Caki2 (cell line): ENCODE measurements around the gene MED25. TPM values are rescaled to one million over a fixed set of nuclear protein-coding genes. Genes with fewer than 3 reads are reported as not detected.

Experiments
- DNase-seq: peaks from one replicate; pipeline ENCODE4 v3.0.0-alpha.2; 2015; ENCODE audit warnings: low read depth
- in situ Hi-C: cut with HindIII; loops from 2 replicates; pipeline ENCODE4 v1.10.0; 2016; ENCODE audit warnings: low sequenced_read_pairs, low pct_unique_long_range_greater_than_20kb, mixed read lengths
- total RNA-seq: library from RNA; depleted of rRNA; stranded (reverse); fragments of >200 nt; shearing (Covaris generic); gene quantifications from 2 replicates; pipeline ENCODE4 v1.2.3, GENCODE V29; 2014; ENCODE audit warnings: low replicate concordance

MED25 gene
- total RNA-seq, 1 experiment from 2014 or later: 27.0 TPM

DNA sequence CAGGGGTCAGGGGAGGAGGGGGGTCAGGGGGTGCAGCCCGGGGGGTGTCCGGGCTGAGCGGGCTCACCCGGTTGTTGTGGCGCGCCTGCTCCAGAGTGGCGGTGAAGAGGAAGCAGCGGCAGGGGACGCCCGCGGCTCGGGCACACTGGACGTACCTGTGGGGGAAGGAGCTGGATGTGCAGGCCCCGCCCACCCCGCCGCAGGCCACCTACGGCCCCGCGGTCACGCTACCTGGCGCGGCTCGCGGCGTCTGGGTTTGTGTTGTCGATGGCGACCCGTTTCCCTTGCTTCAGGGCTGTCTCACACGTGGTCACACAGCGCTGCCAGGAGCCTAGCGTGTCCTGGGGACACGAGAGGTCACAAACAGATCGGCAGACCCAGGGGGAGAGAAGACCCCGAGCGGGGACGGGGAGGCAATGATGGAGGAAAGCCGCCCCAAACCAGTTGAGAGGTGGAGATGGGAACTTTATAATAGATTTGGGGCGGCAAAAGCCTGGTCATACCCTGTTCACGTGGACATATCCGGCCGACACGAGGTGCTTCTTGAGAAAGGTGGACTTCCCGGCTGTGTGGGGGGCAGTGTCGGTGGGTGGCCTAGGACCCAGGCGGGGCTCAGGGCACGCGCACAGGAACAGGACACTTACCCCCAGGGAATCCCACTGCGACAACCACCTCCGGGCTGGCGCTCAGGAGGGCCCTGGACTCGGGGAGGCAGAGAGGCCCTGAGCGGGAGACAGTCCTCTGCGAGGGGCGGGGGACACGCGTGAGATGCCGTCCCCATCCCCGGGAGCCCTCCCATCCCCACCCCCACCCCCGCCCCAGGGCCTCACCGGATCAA, 43.7 kb downstream of the MED25 start:
- no peak for DNase-seq
- in situ Hi-C loops: no loop called here

DNA sequence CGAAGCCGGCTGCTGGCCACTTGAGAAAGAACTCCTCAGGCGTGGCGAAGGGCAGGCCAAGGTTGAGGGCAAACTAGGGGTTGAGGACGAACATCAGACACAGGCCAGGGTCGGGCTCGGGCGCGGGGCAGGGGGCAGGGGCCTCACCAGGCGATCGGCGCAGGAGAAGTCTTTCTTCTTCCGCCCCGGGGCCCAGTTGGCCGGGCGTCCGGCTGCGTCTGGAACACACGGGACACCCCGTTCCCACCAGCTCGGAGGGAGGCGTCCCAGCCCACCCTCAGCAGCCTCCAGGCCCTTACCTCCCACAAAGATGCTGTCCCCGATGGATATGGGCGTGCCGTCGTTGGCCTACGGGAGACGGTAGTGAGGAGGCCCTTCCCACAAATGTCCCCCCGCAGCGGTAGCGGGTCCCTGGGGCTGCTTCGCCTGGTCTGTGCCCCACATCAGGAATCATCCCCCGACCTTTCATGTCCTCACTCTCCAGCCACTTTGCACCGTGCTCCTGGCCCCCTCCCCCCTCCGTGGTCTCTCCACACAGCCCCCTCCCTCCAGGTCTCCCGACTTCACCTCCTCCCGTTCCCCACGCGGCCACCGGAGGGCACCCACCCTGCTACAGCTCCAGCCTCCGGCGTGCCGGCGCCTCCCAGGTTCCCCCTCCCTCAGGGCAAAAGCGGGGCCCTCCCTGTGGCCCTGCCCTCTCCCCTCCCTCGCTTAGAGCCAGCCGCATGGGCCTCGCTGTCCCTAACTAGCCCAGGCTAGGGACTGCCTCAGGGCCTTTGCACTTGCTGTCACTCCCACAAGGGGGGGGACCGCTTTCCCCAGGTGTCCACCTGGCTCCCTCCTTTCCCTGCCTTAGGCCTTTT, 44.5 kb downstream of the MED25 start:
- in situ Hi-C loops: no loop called here

DNA sequence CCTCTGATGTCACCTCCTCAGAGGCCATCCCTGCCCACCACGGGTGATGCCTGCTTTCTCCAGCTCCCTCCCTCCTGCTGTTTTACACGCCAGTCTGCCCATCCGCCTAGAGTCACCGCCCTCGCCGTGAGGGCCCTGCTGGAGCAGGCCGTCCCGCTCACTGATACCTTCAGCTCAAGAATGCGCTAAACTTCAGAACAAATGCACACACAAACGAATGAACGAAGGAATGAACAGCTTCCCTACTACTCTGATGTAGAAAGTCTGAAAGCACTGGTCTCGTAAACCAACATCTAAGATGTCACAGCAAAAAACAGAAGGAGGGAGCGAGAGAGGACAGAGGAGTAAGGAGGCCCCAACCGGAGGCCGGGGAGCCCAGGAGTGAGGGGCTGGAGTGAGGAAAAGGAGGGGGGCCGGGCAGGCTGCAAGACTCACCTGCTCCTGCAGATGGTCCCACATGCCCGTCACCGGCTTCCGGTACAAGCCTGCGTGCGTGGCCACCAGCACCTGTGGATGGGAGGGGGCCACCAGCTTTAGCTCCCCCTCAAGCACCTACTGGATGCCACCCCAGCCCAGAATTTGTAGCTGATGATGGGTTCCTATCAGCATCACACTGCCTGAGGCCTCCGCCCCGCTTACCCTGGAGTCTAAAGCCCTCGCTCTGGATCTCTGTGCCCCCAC, 45.3 kb downstream of the MED25 start:
- in situ Hi-C loops: no loop called here
- no peak for DNase-seq

More for the DNA sequence above, 44.5 kb downstream of the MED25 start:
- DNase-seq: no peak

DNA sequence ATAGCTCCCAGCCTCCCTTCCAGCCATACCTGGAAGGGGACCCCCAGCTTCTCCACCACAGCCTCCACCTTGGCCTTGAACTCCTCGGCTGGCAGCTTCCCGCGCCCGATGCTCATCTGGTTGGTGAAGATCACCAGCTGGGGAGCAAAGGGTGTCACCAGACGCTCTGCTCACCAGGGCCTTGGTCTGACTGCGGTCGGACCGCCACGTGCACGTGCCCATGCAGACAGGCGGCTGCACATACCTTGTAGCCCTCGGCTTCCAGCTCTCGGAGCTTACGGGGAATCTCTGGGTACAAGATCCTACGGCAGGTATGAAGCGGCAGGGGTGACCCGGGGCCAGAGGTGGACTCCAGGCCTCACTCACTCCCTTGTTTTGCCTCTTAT, 45.8 kb downstream of the MED25 start:
- in situ Hi-C loops: no loop called here
- DNase-seq: no peak

DNA sequence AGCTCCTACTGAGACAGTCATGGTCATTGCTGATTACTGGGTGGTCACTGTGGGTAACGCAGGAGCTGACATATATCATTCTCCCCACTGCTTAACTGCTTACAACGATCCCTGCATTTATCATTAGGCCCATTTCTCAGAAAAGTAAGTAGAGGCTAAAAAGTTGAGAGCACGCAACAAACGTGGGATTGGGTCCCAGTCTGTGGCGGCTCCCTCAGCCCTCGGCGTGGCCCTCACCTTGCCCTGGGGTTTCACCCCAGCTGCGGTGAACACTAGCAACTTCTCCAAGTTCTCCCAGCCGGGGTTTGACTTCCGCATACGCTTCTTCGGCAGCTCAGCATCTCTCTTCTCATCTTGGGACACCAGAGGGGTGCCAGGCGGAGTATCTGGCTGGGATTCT, 46.8 kb downstream of the MED25 start:
- no peak for DNase-seq
- in situ Hi-C loops: no loop called here

DNA sequence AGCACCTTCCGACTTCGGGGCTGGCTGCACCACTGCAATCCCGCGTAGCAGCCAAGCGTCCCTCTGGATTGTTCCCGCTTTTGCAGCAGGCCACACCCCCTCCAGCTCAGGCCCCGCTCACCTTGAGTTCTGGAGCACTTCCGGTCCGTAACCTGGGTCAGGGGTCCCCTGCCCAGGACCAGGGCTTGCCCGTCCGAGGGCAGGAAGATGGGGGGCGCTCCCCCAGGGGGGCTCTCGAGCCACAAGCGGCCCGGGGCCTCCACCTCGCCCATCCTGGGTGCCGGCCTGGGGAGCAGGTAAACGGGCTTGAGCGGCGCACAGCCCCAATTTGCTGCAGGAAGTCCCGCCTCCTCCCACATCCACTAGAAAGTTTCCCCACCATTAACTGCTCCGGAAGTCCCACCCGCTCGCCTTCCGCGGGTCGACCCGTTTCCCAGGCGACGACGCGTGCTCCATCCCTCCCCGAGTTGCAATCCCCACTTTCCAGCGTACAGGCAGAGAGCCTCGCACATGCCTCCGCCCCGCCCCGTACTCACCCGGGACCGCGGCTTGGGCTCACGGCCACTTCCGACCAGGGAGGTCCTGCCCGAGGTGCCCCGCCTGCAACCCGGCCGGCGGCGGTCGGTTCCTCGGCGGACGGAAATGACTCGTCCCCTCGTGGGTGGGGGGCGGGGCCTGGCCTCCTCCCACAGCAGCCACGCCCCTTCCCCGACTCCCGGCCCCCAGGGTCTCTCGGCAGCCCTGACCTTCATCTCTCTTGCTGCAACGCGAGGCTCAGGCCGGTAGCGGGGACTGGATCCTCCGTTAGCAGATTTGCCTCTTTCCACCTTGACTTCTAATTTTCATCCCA, 49.1 kb downstream of the MED25 start, which contains the start of gene PNKP:
PNKP (minus strand) TSS at position 644 of the 850 bp plus-strand sequence; CDS start at position 272, 372 bp downstream.
- DNase-seq: peak; percentile 98
- in situ Hi-C loops: no loop called here

DNA sequence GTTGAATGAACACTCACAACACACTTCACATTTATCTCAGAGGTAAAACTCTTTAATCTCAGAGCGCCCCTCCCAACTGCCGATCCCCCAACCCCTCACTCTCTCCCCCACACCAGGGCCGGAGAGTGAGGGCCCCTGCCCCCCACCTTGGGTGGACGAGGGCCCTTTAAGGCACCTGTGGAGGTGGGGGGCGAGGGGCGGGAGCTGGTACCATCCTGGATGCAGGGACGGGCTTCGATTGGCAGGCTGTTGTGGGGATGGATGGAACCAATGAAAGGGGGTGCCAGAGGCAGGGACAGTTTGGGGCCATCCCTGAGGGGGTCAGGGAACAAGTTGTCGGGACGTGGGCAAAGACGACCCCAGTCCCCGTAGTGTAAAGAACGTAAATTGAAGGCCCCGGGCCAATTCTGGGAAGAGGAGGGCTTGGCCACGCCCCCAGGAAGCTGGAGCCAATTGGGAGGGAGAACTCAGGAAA, 51.0 kb downstream of the MED25 start:
- DNase-seq: no peak
- in situ Hi-C loops: no loop called here

DNA sequence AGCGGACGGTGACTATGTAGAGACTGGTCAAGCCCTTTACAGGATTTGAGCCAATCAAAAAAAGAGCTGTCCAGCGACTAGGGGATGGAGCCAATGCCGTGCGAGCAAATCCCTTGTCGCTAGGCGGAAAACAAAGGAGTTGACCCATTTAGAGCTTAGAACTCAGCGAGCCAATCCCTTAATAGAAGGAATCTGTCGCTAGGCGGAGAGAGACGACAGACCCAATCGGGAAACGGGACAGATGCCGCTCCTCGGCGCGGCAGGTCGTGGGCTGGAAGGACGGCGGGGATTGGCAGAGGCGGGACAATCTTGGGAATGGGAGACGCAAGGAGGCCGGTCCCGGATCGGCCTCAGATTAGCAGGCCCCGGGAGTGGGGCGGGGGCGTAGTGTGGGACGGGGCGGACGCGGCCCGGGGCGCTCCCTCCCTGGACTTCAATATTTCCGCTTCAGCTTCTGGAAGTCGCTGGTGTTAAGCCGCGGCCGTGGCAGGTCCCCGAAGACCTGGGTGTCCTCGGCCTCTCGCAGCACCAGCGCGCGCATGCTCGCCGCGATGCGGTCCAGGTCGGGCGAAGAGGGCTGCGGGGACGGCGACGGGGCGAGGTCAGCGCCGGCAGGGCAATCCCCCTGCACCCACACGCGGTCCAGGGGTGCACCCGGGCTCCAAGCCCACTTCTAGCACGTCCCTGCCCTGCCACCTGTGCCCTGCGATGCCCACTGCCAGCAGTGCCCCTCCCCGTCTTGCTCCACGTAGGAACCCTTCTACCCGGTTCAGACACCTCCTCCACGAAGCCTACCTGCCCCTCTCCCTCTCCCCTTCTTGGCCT, 51.6 kb downstream of the MED25 start:
- peak; percentile 100 for DNase-seq
- in situ Hi-C loops: no loop called here

DNA sequence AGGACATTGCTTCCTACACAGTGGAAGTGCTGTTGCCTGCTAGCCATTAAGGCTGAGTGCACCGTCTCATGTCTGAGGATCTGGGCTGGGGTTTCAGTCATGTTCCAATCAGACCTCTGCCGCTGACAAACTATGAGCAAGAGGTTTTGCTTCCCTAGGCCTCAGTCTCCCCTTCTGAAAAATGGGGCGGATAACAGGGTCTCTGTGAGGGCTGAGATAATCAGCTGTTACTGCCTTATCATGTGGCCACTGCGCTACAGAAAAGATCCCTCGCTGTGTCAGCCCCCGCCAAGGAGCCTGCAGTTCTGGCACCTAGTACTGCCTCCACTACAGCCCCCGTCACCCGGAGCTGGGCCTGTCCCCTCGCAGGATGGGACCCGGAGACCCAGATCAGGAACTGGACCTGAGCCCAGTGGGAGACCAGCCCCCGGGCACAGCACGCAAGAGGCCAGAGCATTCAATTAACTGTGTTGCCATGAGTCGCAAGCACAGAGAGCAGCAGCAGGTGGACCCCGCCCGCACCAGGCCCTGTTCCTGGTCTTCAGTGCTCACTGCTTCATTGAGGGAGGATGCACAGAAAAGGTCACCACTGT, 52.3 kb downstream of the MED25 start:
- DNase-seq: no peak
- in situ Hi-C loops: no loop called here

DNA sequence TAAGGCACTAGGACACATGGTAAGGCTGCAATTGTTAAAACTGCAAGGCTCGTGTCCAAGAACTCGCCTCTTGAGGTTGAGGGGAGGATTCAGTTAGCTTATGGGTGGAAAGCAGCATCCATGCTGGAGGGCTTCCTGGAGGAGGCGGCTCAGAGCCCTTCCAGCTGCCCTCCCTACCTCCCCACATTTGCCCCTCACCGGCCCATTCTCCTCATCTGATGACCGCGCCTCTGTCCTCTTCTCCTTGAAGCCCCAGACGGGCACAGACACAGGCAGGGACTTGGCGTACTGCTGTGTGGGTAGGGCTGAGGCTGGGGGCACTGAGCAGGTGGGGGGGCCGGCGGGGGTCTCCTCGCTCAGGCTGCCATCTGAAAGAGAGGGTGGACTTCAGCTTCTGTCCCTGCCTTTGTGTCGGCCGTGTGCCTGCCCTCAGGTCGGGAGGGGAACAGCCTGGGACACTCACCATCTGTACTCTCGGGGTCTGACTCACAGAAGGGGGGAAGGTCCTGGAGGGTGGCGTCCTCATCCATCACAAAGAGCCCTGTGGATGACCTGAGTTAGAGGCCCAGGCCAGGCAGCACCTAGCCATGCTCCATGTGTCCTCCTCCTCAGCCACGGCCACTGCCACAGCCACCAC, 53.4 kb downstream of the MED25 start:
- in situ Hi-C loops: no loop called here
- no peak for DNase-seq

DNA sequence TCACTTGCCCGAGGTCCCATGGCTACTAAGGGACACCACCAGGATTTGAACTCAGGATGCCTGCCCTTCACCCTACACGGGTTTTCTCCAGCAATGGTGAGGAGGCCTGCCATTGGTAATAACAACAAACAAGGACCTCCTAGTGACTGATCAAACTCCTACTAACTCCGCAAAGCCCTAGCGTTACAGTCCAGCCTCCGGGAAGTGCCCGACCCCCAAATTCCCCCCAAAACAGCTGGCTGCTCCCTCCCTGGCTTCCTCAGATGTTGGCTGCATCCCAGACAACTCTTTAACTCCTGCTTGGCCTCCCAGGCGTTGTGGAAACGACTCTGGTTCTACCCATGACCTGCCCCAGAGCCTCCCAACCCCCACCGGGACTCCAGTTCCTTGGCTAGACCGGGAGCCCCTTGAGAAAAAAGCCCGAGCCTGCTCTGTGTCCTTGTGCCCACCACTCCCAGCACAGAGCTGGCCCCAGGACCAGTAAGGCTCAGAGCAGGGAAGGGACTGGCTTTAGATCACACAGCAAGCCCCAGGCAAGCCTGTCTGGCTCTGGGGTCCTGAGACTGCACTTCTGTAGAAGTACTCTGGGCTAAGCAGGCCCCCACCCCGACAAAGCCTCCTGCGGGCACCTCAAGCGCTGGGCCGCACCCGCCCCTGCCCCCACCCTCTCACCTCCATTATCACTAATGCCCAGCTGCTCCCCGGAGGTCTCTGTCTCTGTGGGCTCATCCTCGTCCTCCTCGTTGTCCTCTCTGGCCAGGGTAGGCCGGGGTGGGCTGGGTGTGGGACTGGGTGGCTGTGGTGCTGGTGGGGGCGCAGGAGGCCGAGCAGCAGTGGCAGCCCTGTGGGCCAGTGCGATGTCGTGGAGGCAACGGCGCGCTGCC, 54.4 kb downstream of the MED25 start:
- no peak for DNase-seq
- in situ Hi-C loops: no loop called here

DNA sequence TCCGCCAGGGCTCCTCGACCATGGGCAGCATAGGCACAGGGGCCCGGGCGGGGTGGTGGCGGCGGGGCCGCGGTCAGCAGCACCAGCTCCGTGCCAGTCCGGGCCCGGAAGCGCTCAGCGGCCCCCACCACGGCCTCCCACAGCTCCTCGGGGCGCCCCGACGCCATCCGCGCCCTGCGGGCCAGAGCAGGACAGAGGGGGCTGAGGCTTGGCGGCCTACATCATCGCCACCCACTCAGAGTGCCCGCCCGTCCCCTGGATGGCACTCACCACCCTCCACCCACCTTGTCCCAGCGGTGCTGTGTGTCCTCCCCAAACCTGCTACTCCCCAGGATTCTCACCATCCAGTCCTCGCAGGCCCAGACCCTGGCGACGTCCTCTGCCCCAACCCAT, 55.0 kb downstream of the MED25 start:
- no peak for DNase-seq
- in situ Hi-C loops: no loop called here

DNA sequence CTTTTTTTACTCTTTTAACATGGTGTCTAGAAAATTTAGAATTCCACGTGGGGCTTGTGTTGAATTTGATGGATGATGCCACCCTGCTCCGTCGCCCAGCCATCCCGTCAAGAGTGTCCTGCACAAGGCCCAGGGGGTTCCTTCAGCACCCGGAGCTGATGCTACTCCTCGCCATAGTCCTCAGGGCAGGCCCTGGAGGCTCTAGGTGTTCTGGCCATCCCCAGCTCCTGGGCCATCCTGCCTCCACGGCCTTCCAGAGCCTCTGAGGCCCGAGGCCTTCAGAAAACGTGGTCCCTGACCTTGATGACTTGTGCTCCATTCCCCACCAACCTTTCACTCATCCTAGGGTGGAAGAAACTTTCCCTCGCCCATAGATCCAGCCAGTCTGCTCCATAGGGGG, 55.7 kb downstream of the MED25 start:
- no peak for DNase-seq
- in situ Hi-C loops: no loop called here

DNA sequence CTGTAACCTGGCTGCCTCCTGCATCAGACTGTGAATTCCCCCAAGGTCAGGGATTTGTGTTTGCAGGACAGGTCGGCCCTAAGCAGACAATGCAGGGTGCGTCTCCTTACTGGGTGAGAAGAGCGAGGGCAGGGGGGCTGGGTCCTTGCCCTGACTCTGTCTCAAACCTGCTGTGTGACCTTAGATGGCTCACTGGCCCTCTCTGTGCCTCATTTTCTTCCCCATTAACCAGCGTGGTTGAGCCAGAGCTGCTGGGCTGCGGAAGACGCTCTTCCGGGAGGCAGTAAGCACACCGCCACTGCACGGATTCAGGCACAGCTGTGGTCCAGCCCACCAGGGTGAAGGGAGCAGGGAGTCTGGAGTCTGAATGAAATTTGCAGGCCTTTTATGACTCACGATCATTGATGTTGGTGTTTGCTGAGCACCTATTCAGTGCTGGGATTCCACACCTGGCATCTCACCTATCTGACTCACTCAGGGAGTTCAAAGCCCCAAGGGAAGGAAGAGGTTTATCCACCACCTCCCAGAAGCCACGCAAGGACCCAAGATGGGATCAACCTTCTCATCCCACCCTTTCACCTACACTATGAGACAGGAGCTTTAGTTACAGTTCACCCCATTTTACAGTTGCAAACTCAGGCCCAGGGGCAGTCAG, 56.5 kb downstream of the MED25 start:
- DNase-seq: no peak
- in situ Hi-C loops: no loop called here

DNA sequence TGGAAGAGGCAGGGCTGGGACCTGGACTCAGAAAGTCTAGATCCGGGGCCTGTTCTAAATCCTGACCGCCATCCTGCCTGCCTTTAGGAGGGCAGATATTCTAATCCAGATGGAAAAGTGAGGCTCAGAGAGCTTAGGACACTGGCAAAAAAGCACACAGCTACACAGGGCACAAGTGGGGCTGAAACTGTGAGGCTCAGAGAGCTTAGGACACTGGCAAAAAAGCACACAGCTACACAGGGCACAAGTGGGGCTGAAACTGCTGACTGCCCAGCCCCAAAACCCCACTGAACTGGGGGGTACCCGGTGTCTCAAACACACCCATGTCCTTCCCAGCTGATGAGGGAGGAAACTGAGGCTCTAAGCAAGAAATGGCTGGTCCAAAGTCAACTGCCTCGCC, 57.1 kb downstream of the MED25 start:
- in situ Hi-C loops: no loop called here
- DNase-seq: no peak
